Activated B cell treated with CpG ODN at 0.5 μM for 24 hours (primary cell): ENCODE results near the gene THSD7A. TPM values are rescaled to one million over a fixed set of nuclear protein-coding genes. Genes with fewer than 3 reads are reported as not detected.

ENCODE experiments used
- ATAC-seq: fragments of 200-7000 bp; cut with Tn5 transposase; one replicate; pipeline ENCODE4 v1.10.0; 2021; ENCODE audit warnings: low read depth, mild to moderate bottlenecking, moderate library complexity
- CTCF ChIA-PET: fragments of 350-600 bp; sonication (Branson Sonifier 250); formaldehyde crosslinking; loops from one replicate; lab custom pipeline; 2021; ENCODE audit warnings: antibody characterized with exemption; lab: Charles Lee
- POLR2A ChIA-PET: fragments of 350-600 bp; sonication (Branson Sonifier 250); formaldehyde crosslinking; loops from one replicate; lab custom pipeline; 2021; ENCODE audit warnings: antibody characterized with exemption; lab: Charles Lee
- DNase-seq: peaks from one replicate; pipeline ENCODE4 v3.0.0; 2022
- H3K27ac Mint-ChIP-seq: one replicate; pipeline ENCODE4 v1.8.0; 2020; ENCODE audit warnings: mixed read lengths
- H3K27me3 Mint-ChIP-seq: one replicate; pipeline ENCODE4 v1.8.0; 2021; ENCODE audit warnings: mixed read lengths
- H3K36me3 Mint-ChIP-seq: one replicate; pipeline ENCODE4 v1.8.0; 2021; ENCODE audit warnings: low read depth, mixed read lengths
- H3K4me1 Mint-ChIP-seq: one replicate; pipeline ENCODE4 v1.8.0; 2021; ENCODE audit warnings: mixed read lengths
- H3K4me3 Mint-ChIP-seq: one replicate; pipeline ENCODE4 v1.8.0; 2020; ENCODE audit warnings: mild to moderate bottlenecking, mixed read lengths
- H3K9me3 Mint-ChIP-seq: one replicate; pipeline ENCODE4 v1.8.0; 2020; ENCODE audit warnings: mixed read lengths
- intact Hi-C: fragments of 100-400 bp; cut with micrococcal nuclease; formaldehyde crosslinking; loops from one replicate; pipeline ENCODE4 v1.15.1; 2024
- total RNA-seq: library from RNA; stranded (reverse); gene quantifications from 2 replicates; pipeline ENCODE4 v1.2.3, GENCODE V29; 2022
- TF ChIP-seq, protein P1 (sequence below): fragments of 200-600 bp; IDR thresholded peaks from one replicate; pipeline ENCODE4 v1.8.0; 2022; ENCODE audit warnings: antibody characterized with exemption, mild to moderate bottlenecking

THSD7A gene
- total RNA-seq, 1 donor from 2014 or later: not detected

- intact Hi-C loops: loop anchor here (10.0 kb wide), 1 partner anchor 571 kb away; no protein-coding TSS in a partner anchor
- DNase-seq (no peak), ATAC-seq (no peak)
- Mint-ChIP-seq H3K27me3 (no peaks in the 10 kb centered on the region), H3K36me3 (no peaks in the 10 kb centered on the region), H3K4me3 (no peak overlapping the region), H3K9me3 (no peaks in the 10 kb centered on the region), H3K4me1 (no peaks in the 10 kb centered on the region), H3K27ac (no peak overlapping the region)
- POLR2A ChIA-PET: no interaction called here
- CTCF ChIA-PET: no interaction called here
- TF ChIP-seq, protein P1, sequence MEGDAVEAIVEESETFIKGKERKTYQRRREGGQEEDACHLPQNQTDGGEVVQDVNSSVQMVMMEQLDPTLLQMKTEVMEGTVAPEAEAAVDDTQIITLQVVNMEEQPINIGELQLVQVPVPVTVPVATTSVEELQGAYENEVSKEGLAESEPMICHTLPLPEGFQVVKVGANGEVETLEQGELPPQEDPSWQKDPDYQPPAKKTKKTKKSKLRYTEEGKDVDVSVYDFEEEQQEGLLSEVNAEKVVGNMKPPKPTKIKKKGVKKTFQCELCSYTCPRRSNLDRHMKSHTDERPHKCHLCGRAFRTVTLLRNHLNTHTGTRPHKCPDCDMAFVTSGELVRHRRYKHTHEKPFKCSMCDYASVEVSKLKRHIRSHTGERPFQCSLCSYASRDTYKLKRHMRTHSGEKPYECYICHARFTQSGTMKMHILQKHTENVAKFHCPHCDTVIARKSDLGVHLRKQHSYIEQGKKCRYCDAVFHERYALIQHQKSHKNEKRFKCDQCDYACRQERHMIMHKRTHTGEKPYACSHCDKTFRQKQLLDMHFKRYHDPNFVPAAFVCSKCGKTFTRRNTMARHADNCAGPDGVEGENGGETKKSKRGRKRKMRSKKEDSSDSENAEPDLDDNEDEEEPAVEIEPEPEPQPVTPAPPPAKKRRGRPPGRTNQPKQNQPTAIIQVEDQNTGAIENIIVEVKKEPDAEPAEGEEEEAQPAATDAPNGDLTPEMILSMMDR: no peak
Observed at GRCh38 chr7:11754123-11754522, 77.9 kb downstream of the THSD7A start.

- POLR2A ChIA-PET: no interaction called here
- Mint-ChIP-seq H3K27me3 (no peaks in the 10 kb centered on the region), H3K9me3 (no peaks in the 10 kb centered on the region), H3K4me3 (no peak overlapping the region), H3K27ac (no peak overlapping the region), H3K36me3 (no peaks in the 10 kb centered on the region), H3K4me1 (no peaks in the 10 kb centered on the region)
- intact Hi-C loops: loop anchor here (10.0 kb wide), 1 partner anchor 571 kb away; no protein-coding TSS in a partner anchor
- ATAC-seq (no peak), DNase-seq (no peak)
- CTCF ChIA-PET: no interaction called here
- TF ChIP-seq, protein P1: no peak
Observed at GRCh38 chr7:11753433-11753832, 78.6 kb downstream of the THSD7A start.

- DNase-seq (no peak), ATAC-seq (no peak)
- Mint-ChIP-seq H3K36me3 (no peaks in the 10 kb centered on the region), H3K9me3 (no peaks in the 10 kb centered on the region), H3K27ac (no peak overlapping the region), H3K4me3 (no peak overlapping the region), H3K27me3 (no peaks in the 10 kb centered on the region), H3K4me1 (no peaks in the 10 kb centered on the region)
- POLR2A ChIA-PET: no interaction called here
- CTCF ChIA-PET: no interaction called here
- intact Hi-C loops: loop anchor here (10.0 kb wide), 1 partner anchor 573 kb away; no protein-coding TSS in a partner anchor
- TF ChIP-seq, protein P1: no peak
Observed at GRCh38 chr7:11751807-11752389, 80.1 kb downstream of the THSD7A start.

- TF ChIP-seq, protein P1: no peak
- Mint-ChIP-seq H3K36me3 (no peaks in the 10 kb centered on the region), H3K4me3 (no peak overlapping the region), H3K9me3 (no peaks in the 10 kb centered on the region), H3K4me1 (no peaks in the 10 kb centered on the region), H3K27me3 (no peaks in the 10 kb centered on the region), H3K27ac (no peak overlapping the region)
- ATAC-seq: no peak
- intact Hi-C loops: loop anchor here (10.0 kb wide), 1 partner anchor 573 kb away; no protein-coding TSS in a partner anchor
- DNase-seq: no peak
- POLR2A ChIA-PET: no interaction called here
- CTCF ChIA-PET: no interaction called here
Observed at GRCh38 chr7:11751315-11751714, 80.7 kb downstream of the THSD7A start.

DNA sequence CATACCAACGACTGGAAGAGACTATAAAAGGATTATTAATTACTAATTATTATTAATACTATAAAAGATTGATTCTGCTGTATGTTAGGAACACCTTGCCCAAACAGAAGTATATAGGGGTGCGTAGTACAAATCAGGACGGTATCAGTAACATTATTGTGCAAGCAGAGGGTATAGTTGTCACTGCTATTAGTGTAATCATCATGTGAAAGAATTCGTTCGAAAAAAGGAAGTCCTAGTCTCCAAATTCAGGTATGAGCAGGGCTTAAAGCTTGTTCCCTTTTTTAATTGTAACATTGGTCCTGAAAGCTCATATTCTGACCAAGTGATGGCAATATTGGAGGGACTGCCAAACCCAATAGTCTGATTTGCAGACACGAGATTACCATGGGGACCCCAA is 81.8 kb downstream of the THSD7A start:
- Mint-ChIP-seq H3K36me3 (no peaks in the 10 kb centered on the region), H3K4me1 (no peaks in the 10 kb centered on the region), H3K9me3 (no peaks in the 10 kb centered on the region), H3K27me3 (no peaks in the 10 kb centered on the region), H3K4me3 (no peak overlapping the region), H3K27ac (no peak overlapping the region)
- TF ChIP-seq, protein P1: no peak
- intact Hi-C loops: loop anchor here (10.0 kb wide), 1 partner anchor 575 kb away; no protein-coding TSS in a partner anchor
- CTCF ChIA-PET: no interaction called here
- ATAC-seq (no peak), DNase-seq (no peak)
- POLR2A ChIA-PET: no interaction called here
